ENCODE results near the gene LRRC30. TPM values are rescaled to one million over a fixed set of nuclear protein-coding genes. Genes with fewer than 3 reads are reported as not detected.

The LRRC30 gene
- total RNA-seq, 1 donor from 2014 or later: not detected

DNA sequence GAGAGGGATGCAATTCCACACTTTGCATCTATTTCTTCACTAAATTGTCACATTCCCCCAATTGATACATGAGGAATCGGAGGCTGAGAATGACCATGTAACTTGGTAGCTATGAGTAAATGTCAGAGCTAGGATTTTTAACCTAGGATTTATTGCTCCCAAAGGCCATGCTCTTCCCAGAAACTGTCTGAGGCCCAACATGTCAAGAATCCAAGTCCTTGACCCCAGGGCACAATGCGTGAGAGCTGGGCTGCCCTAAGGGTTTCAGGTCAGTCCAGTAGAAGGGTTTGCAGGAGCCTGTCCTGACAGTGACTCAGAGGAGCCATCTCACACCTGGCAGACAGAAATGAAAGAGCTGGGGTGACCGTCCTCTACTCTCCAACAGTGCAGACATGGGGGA lies 30.3 kb downstream of the LRRC30 start:
- Mint-ChIP-seq H3K4me3 (ENCODE audit: unreplicated experiment) (no peak overlapping the region), H3K9me3 (ENCODE audit: unreplicated experiment) (no peaks in the 10 kb centered on the region), H3K27me3 (ENCODE audit: unreplicated experiment) (peaks cover 32% of the 10 kb centered on the region), H3K27ac (ENCODE audit: unreplicated experiment) (no peak overlapping the region), H3K36me3 (ENCODE audit: unreplicated experiment) (no peaks in the 10 kb centered on the region), H3K4me1 (ENCODE audit: unreplicated experiment) (no peaks in the 10 kb centered on the region)
- no peak for DNase-seq (ENCODE audit: extremely low spot score, unreplicated experiment)
- TF ChIP-seq, protein P1, sequence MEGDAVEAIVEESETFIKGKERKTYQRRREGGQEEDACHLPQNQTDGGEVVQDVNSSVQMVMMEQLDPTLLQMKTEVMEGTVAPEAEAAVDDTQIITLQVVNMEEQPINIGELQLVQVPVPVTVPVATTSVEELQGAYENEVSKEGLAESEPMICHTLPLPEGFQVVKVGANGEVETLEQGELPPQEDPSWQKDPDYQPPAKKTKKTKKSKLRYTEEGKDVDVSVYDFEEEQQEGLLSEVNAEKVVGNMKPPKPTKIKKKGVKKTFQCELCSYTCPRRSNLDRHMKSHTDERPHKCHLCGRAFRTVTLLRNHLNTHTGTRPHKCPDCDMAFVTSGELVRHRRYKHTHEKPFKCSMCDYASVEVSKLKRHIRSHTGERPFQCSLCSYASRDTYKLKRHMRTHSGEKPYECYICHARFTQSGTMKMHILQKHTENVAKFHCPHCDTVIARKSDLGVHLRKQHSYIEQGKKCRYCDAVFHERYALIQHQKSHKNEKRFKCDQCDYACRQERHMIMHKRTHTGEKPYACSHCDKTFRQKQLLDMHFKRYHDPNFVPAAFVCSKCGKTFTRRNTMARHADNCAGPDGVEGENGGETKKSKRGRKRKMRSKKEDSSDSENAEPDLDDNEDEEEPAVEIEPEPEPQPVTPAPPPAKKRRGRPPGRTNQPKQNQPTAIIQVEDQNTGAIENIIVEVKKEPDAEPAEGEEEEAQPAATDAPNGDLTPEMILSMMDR (IDR thresholded peaks at IDR 0.05): no peak

DNA sequence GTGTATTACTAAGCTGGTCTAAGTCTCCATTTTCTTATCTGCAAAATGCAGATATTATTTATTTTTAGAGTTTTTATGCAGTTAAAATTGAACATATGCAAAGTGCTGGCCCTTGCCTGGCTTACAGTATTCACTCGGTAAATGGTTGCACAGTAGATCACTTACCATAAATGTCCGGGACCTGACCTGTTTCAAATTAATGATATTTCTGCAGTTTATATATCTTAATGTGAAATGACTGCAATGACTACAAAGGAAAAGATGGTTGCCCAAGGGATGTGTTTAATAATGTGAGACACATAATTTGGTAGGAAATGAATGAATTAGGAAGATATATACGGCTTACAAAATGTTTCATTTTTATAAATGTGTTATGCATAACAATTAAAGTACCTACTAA lies 37.1 kb downstream of the LRRC30 start:
- H3K4me3 Mint-ChIP-seq (ENCODE audit: unreplicated experiment): no peak overlapping the region
- TF ChIP-seq, protein P1 (IDR thresholded peaks at IDR 0.05): no peak
- peaks cover 7% of the 10 kb centered on the region for H3K4me1 Mint-ChIP-seq (ENCODE audit: unreplicated experiment)
- H3K36me3 Mint-ChIP-seq (ENCODE audit: unreplicated experiment): no peaks in the 10 kb centered on the region
- H3K27me3 Mint-ChIP-seq (ENCODE audit: unreplicated experiment): peaks cover 2% of the 10 kb centered on the region
- DNase-seq (ENCODE audit: extremely low spot score, unreplicated experiment): no peak
- peaks cover 3% of the 10 kb centered on the region for H3K9me3 Mint-ChIP-seq (ENCODE audit: unreplicated experiment)
- H3K27ac Mint-ChIP-seq (ENCODE audit: unreplicated experiment): no peak overlapping the region

DNA sequence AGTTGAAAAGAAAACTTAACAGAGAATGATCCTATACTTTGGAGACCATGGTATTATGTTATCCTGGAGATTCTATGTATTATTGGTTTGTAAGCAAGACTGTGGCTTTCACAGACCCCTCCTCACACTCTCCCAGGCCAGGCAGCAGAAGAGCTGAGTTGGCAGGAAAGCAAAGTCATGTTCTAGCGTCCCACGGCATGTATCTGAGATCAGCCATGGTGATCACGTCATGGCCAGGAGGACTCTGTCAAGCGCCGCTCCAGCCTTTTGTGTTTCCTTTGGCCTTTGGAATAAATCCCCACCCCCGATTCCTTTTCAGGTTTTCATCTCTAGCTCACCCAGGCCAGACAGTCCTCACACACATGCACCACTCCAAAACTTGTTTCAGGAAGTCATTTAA lies 39.1 kb downstream of the LRRC30 start:
- Mint-ChIP-seq H3K27me3 (ENCODE audit: unreplicated experiment) (peaks cover 2% of the 10 kb centered on the region), H3K4me3 (ENCODE audit: unreplicated experiment) (no peak overlapping the region), H3K27ac (ENCODE audit: unreplicated experiment) (no peak overlapping the region), H3K4me1 (ENCODE audit: unreplicated experiment) (peaks cover 17% of the 10 kb centered on the region), H3K9me3 (ENCODE audit: unreplicated experiment) (peaks cover 3% of the 10 kb centered on the region), H3K36me3 (ENCODE audit: unreplicated experiment) (no peaks in the 10 kb centered on the region)
- DNase-seq (ENCODE audit: extremely low spot score, unreplicated experiment): no peak
- TF ChIP-seq, protein P1 (IDR thresholded peaks at IDR 0.05): no peak

DNA sequence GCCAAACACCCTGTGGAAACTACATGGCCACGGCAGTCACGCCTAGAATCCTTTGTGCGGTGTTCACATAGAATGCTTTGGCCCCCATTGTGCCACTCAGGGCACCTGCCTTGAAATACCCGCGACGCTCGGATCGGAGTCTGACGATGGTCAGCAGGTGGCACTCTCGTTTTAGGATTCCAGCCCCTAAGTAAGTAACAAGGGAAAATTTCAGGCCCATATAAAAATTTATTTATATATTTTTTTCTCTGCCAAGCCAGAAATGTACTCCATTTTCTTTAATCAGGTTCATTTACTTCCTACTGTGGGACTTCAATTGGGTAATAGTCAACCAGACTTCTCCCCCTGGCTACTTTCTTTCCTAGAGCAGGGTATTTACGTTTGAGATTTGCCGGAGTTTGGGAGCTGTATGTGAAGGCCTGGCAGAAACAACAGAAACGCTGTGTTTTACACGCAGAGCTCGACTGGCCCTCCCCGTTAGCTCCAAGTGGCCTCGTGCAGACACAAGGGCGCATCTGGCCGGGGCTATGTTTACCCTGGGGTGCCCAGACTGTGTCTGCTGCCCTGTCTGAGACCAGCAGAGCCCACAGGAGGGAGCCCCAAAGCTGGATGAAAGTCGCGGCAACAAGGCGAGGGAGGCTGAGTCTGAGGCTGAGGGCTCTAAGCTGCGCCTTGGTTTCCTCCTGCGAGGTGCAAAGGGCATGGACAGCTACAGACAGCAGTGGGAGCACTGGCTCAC lies 41.6 kb downstream of the LRRC30 start:
- no peak for DNase-seq (ENCODE audit: extremely low spot score, unreplicated experiment)
- no peak overlapping the region for H3K4me3 Mint-ChIP-seq (ENCODE audit: unreplicated experiment)
- peak overlapping the region; percentile 39 for H3K27ac Mint-ChIP-seq (ENCODE audit: unreplicated experiment)

DNA sequence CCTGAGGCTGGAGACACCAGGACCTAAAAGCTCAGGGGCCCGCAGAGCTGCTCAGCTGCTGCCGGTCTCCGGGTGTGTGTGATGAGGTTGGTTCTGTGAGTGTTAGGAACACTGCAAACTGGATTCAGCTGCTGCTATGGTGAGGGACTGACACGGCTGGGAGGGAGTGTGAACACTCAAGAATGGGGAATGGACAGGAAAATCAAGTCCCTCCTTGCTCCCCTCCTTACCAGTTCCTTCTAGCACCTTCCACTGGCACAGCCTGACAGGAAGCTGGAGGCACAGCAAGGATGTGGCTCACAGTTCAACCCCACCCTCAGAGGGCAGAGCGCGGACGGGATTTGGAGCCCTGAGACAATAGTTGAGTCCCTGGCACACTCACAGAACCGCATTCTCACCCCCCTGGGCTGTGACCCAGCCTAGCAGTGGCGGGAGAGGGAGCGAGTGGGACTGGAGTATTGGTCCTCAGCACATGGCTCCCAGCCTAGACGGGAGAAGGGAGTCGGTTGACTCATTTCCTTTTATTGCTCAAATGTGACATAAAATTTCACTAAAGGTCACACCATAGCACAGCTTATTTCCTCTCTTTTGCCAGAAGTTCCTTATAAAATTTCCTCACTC lies 42.5 kb downstream of the LRRC30 start:
- no peak for DNase-seq (ENCODE audit: extremely low spot score, unreplicated experiment)
- TF ChIP-seq, protein P1 (IDR thresholded peaks at IDR 0.05): no peak
- Mint-ChIP-seq H3K4me3 (ENCODE audit: unreplicated experiment) (no peak overlapping the region), H3K4me1 (ENCODE audit: unreplicated experiment) (peaks cover 17% of the 10 kb centered on the region), H3K36me3 (ENCODE audit: unreplicated experiment) (no peaks in the 10 kb centered on the region), H3K27me3 (ENCODE audit: unreplicated experiment) (peaks cover 9% of the 10 kb centered on the region), H3K27ac (ENCODE audit: unreplicated experiment) (peak overlapping the region; percentile 53), H3K9me3 (ENCODE audit: unreplicated experiment) (peaks cover 3% of the 10 kb centered on the region)

More for the DNA sequence above, 41.6 kb downstream of the LRRC30 start:
- H3K36me3 Mint-ChIP-seq (ENCODE audit: unreplicated experiment): no peaks in the 10 kb centered on the region
- TF ChIP-seq, protein P1 (IDR thresholded peaks at IDR 0.05): peak; percentile 75
- peaks cover 7% of the 10 kb centered on the region for H3K27me3 Mint-ChIP-seq (ENCODE audit: unreplicated experiment)
- H3K4me1 Mint-ChIP-seq (ENCODE audit: unreplicated experiment): peaks cover 17% of the 10 kb centered on the region
- peaks cover 3% of the 10 kb centered on the region for H3K9me3 Mint-ChIP-seq (ENCODE audit: unreplicated experiment)
